ENCODE results near the gene CCL1.
"Not testable (repeated sequence)": the region's sequence is repeated elsewhere in the genome, so short reads cannot be mapped to it uniquely, and the experiment has no call there.

CCL1 gene

GRCh38 chr17:34337701-34338100 is 25.3 kb downstream of the CCL1 start:
- CTCF ChIA-PET, result no interaction called here
- H3K36me3 ChIP-seq (ENCODE audit: control insufficient read depth in 4 of 4, insufficient read depth in 4 of 4, low read length in 3 of 4), result no peaks in the 10 kb centered on the region
- WGBS (ENCODE audit: insufficient coverage), result no CpG with 5 or more reads among the region's 1 CpG

GRCh38 chr17:34327580-34327979 is 35.5 kb downstream of the CCL1 start:
- 100% methylated on average over 3 of the region's 4 CpGs for WGBS (ENCODE audit: insufficient coverage)
- H3K27me3 ChIP-seq (replicated peaks in 2 of 5; ENCODE audit: control insufficient read depth in 4 of 5, insufficient read depth in 5 of 5, low read length in 4 of 5); POLR2A ChIA-PET; H3K36me3 ChIP-seq (ENCODE audit: control insufficient read depth in 4 of 4, insufficient read depth in 4 of 4, low read length in 3 of 4); CTCF ChIA-PET; H3K4me3 ChIP-seq (ENCODE audit: control insufficient read depth in 1 of 7, extremely low read depth in 1 of 7, insufficient read depth in 4 of 7, low read depth in 2 of 7, low read length in 6 of 7); H3K27ac ChIP-seq (ENCODE audit: insufficient read depth in 1 of 2, low read depth in 1 of 2, low read length in 2 of 2, poor library complexity in 1 of 2, severe bottlenecking in 2 of 2); H3K4me1 ChIP-seq (ENCODE audit: control extremely low read depth in 1 of 4, control insufficient read depth in 4 of 4, insufficient read depth in 4 of 4, low read length in 3 of 4); DNase-seq: not testable (repeated sequence)
- H3K9me3 ChIP-seq (ENCODE audit: control extremely low read depth in 1 of 5, control insufficient read depth in 4 of 5, insufficient read depth in 2 of 5, low read depth in 1 of 5, low read length in 4 of 5), result peaks cover 0 to 12% (median 0%) of the 10 kb centered on the region in 5 experiments

More at GRCh38 chr17:34337701-34338100, 25.3 kb downstream of the CCL1 start:
- no peak for DNase-seq
- Histone ChIP-seq H3K4me3 (ENCODE audit: control insufficient read depth in 1 of 7, extremely low read depth in 1 of 7, insufficient read depth in 4 of 7, low read depth in 2 of 7, low read length in 6 of 7) (no peak overlapping the region), H3K9me3 (ENCODE audit: control extremely low read depth in 1 of 5, control insufficient read depth in 4 of 5, insufficient read depth in 2 of 5, low read depth in 1 of 5, low read length in 4 of 5) (no peaks in the 10 kb centered on the region), H3K27ac (ENCODE audit: insufficient read depth in 1 of 2, low read depth in 1 of 2, low read length in 2 of 2, poor library complexity in 1 of 2, severe bottlenecking in 2 of 2) (no peak overlapping the region), H3K27me3 (replicated peaks in 2 of 5; ENCODE audit: control insufficient read depth in 4 of 5, insufficient read depth in 5 of 5, low read length in 4 of 5) (no peaks in the 10 kb centered on the region), H3K4me1 (ENCODE audit: control extremely low read depth in 1 of 4, control insufficient read depth in 4 of 4, insufficient read depth in 4 of 4, low read length in 3 of 4) (no peaks in the 10 kb centered on the region)
- POLR2A ChIA-PET, result no interaction called here

- Histone ChIP-seq H3K27ac (ENCODE audit: insufficient read depth in 1 of 2, low read depth in 1 of 2, low read length in 2 of 2, poor library complexity in 1 of 2, severe bottlenecking in 2 of 2) (no peak overlapping the region), H3K4me1 (ENCODE audit: control extremely low read depth in 1 of 4, control insufficient read depth in 4 of 4, insufficient read depth in 4 of 4, low read length in 3 of 4) (no peaks in the 10 kb centered on the region), H3K4me3 (ENCODE audit: control insufficient read depth in 1 of 7, extremely low read depth in 1 of 7, insufficient read depth in 4 of 7, low read depth in 2 of 7, low read length in 6 of 7) (no peak overlapping the region), H3K27me3 (replicated peaks in 2 of 5; ENCODE audit: control insufficient read depth in 4 of 5, insufficient read depth in 5 of 5, low read length in 4 of 5) (peaks cover 0 to 3% (median 0%) of the 10 kb centered on the region in 5 experiments), H3K9me3 (ENCODE audit: control extremely low read depth in 1 of 5, control insufficient read depth in 4 of 5, insufficient read depth in 2 of 5, low read depth in 1 of 5, low read length in 4 of 5) (peaks cover 0 to 12% (median 0%) of the 10 kb centered on the region in 5 experiments), H3K36me3 (ENCODE audit: control insufficient read depth in 4 of 4, insufficient read depth in 4 of 4, low read length in 3 of 4) (no peaks in the 10 kb centered on the region)
- ChIA-PET CTCF (interaction anchor here (1.5 kb wide), 1 partner anchor 121 kb away, joined by 4 read pairs; no protein-coding TSS in a partner anchor), POLR2A (interaction anchor here (0.5 kb wide), 1 partner anchor 88 kb away, joined by 3 read pairs; no protein-coding TSS in a partner anchor)
- no peak for DNase-seq
Measured at GRCh38 chr17:34321964-34322363, 41.1 kb downstream of the CCL1 start.

DNA sequence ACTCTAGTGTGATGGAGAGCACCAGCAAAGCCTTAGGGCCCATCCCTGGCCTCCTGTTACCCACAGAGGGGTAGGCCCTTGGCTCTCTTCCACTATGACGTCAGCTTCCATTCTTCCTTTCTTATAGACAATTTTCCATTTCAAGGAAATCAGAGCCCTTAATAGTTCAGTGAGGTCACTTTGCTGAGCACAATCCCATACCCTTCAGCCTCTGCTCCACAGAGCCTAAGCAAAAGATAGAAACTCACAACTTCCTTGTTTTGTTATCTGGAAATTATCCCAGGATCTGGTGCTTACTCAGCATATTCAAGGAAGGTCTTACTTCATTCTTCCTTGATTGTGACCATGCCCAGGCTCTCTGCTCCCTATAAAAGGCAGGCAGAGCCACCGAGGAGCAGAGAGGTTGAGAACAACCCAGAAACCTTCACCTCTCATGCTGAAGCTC is 44.0 kb downstream of the CCL1 start, which contains the start of gene CCL8:
TSS of gene CCL8 (plus strand) at position 397 of the 445 bp plus-strand sequence. CDS start 67 bp downstream, outside the sequence.
- Histone ChIP-seq H3K27ac (ENCODE audit: insufficient read depth in 1 of 2, low read depth in 1 of 2, low read length in 2 of 2, poor library complexity in 1 of 2, severe bottlenecking in 2 of 2) (no peak within 1 kb of the TSS), H3K4me3 (ENCODE audit: control insufficient read depth in 1 of 7, extremely low read depth in 1 of 7, insufficient read depth in 4 of 7, low read depth in 2 of 7, low read length in 6 of 7) (no peak within 1 kb of the TSS), H3K4me1 (ENCODE audit: control extremely low read depth in 1 of 4, control insufficient read depth in 4 of 4, insufficient read depth in 4 of 4, low read length in 3 of 4) (peaks cover 0 to 6% (median 2%) of the 10 kb centered on the region in 4 experiments), H3K36me3 (ENCODE audit: control insufficient read depth in 4 of 4, insufficient read depth in 4 of 4, low read length in 3 of 4) (no peaks in the 10 kb centered on the region), H3K9me3 (ENCODE audit: control extremely low read depth in 1 of 5, control insufficient read depth in 4 of 5, insufficient read depth in 2 of 5, low read depth in 1 of 5, low read length in 4 of 5) (peaks cover 0 to 3% (median 0%) of the 10 kb centered on the region in 5 experiments), H3K27me3 (replicated peaks in 2 of 5; ENCODE audit: control insufficient read depth in 4 of 5, insufficient read depth in 5 of 5, low read length in 4 of 5) (peaks cover 0 to 3% (median 0%) of the 10 kb centered on the region in 5 experiments)
- DNase-seq, result no peak
- 70% methylated on average over 1 of the region's 2 CpGs for WGBS (ENCODE audit: insufficient coverage)
- CTCF ChIA-PET, result no interaction called here
- POLR2A ChIA-PET, result no interaction called here

DNA sequence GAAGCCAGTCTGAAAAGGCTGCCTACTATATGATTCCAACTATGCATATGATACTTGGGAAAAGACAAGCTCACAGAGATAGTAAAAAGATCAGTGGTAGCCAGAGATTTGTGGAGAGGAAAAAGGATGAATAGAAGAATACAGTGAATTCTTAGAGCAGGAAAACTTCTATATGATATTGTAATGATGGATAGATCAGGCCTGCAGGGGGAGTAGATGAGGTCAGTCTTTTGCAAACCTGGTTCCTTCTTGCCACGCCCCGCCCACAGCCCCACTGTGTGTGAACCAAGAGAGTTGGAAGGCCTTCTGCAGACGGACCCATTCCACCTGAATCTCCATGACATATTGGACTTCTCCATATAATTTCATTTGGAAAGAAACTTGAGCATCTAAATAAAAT is 44.6 kb downstream of the CCL1 start:
- H3K4me3 ChIP-seq (ENCODE audit: control insufficient read depth in 1 of 7, extremely low read depth in 1 of 7, insufficient read depth in 4 of 7, low read depth in 2 of 7, low read length in 6 of 7), result no peak overlapping the region
- no peaks in the 10 kb centered on the region for H3K9me3 ChIP-seq (ENCODE audit: control extremely low read depth in 1 of 5, control insufficient read depth in 4 of 5, insufficient read depth in 2 of 5, low read depth in 1 of 5, low read length in 4 of 5)
- H3K4me1 ChIP-seq (ENCODE audit: control extremely low read depth in 1 of 4, control insufficient read depth in 4 of 4, insufficient read depth in 4 of 4, low read length in 3 of 4), result peaks cover 0 to 8% (median 2%) of the 10 kb centered on the region in 4 experiments
- no peaks in the 10 kb centered on the region for H3K36me3 ChIP-seq (ENCODE audit: control insufficient read depth in 4 of 4, insufficient read depth in 4 of 4, low read length in 3 of 4)
- DNase-seq, result no peak
- H3K27ac ChIP-seq (ENCODE audit: insufficient read depth in 1 of 2, low read depth in 1 of 2, low read length in 2 of 2, poor library complexity in 1 of 2, severe bottlenecking in 2 of 2), result no peak overlapping the region
- CTCF ChIA-PET, result no interaction called here
- POLR2A ChIA-PET, result no interaction called here
- H3K27me3 ChIP-seq (replicated peaks in 2 of 5; ENCODE audit: control insufficient read depth in 4 of 5, insufficient read depth in 5 of 5, low read length in 4 of 5), result peaks cover 0 to 3% (median 0%) of the 10 kb centered on the region in 5 experiments
- 94% methylated on average over 3 of the region's 3 CpGs for WGBS (ENCODE audit: insufficient coverage)

- DNase-seq, result peak in 2 of 3 donors; percentile 26 to 27
- H3K9me3 ChIP-seq (ENCODE audit: control extremely low read depth in 1 of 5, control insufficient read depth in 4 of 5, insufficient read depth in 2 of 5, low read depth in 1 of 5, low read length in 4 of 5), result no peaks in the 10 kb centered on the region
- H3K4me3 ChIP-seq (ENCODE audit: control insufficient read depth in 1 of 7, extremely low read depth in 1 of 7, insufficient read depth in 4 of 7, low read depth in 2 of 7, low read length in 6 of 7), result peak overlapping the region in 1 of 7 experiments; percentile 12
- ChIA-PET POLR2A (no interaction called here), CTCF (interaction anchor here (1.1 kb wide), 1 partner anchor 112 kb away, joined by 3 read pairs; no protein-coding TSS in a partner anchor)
- WGBS (ENCODE audit: insufficient coverage), result 21% methylated on average over 4 of the region's 4 CpGs
- H3K27ac ChIP-seq (ENCODE audit: insufficient read depth in 1 of 2, low read depth in 1 of 2, low read length in 2 of 2, poor library complexity in 1 of 2, severe bottlenecking in 2 of 2), result no peak overlapping the region
- no peaks in the 10 kb centered on the region for H3K27me3 ChIP-seq (replicated peaks in 2 of 5; ENCODE audit: control insufficient read depth in 4 of 5, insufficient read depth in 5 of 5, low read length in 4 of 5)
- H3K4me1 ChIP-seq (ENCODE audit: control extremely low read depth in 1 of 4, control insufficient read depth in 4 of 4, insufficient read depth in 4 of 4, low read length in 3 of 4), result peaks cover 0 to 8% (median 2%) of the 10 kb centered on the region in 4 experiments
- H3K36me3 ChIP-seq (ENCODE audit: control insufficient read depth in 4 of 4, insufficient read depth in 4 of 4, low read length in 3 of 4), result no peaks in the 10 kb centered on the region
Measured at GRCh38 chr17:34314279-34314678, 48.8 kb downstream of the CCL1 start.

GRCh38 chr17:34313164-34313563 is 49.9 kb downstream of the CCL1 start:
- Histone ChIP-seq H3K4me1 (ENCODE audit: control extremely low read depth in 1 of 4, control insufficient read depth in 4 of 4, insufficient read depth in 4 of 4, low read length in 3 of 4) (peaks cover 0 to 11% (median 2%) of the 10 kb centered on the region in 4 experiments), H3K9me3 (ENCODE audit: control extremely low read depth in 1 of 5, control insufficient read depth in 4 of 5, insufficient read depth in 2 of 5, low read depth in 1 of 5, low read length in 4 of 5) (no peaks in the 10 kb centered on the region), H3K27ac (ENCODE audit: insufficient read depth in 1 of 2, low read depth in 1 of 2, low read length in 2 of 2, poor library complexity in 1 of 2, severe bottlenecking in 2 of 2) (no peak overlapping the region), H3K4me3 (ENCODE audit: control insufficient read depth in 1 of 7, extremely low read depth in 1 of 7, insufficient read depth in 4 of 7, low read depth in 2 of 7, low read length in 6 of 7) (no peak overlapping the region), H3K36me3 (ENCODE audit: control insufficient read depth in 4 of 4, insufficient read depth in 4 of 4, low read length in 3 of 4) (no peaks in the 10 kb centered on the region), H3K27me3 (replicated peaks in 2 of 5; ENCODE audit: control insufficient read depth in 4 of 5, insufficient read depth in 5 of 5, low read length in 4 of 5) (no peaks in the 10 kb centered on the region)
- ChIA-PET POLR2A (no interaction called here), CTCF (interaction anchor here (1.1 kb wide), 1 partner anchor 111 kb away, joined by 3 read pairs; no protein-coding TSS in a partner anchor)
- no peak for DNase-seq
- 100% methylated on average over 4 of the region's 4 CpGs for WGBS (ENCODE audit: insufficient coverage)
